Progenitor cell of endocrine pancreas (in vitro differentiated cells): ENCODE results near the gene CORO6. TPM values are rescaled to one million over a fixed set of nuclear protein-coding genes. Genes with fewer than 3 reads are reported as not detected.
A peak's percentile ranks its signal among the peaks of the same experiment; 100 is the strongest.

Source experiments
- DNase-seq: peaks from one replicate; pipeline ENCODE4 v3.0.0; 2021; ENCODE audit warnings: low spot score; ENCODE audit not compliant: unreplicated experiment
- H3K27ac Mint-ChIP-seq: 2 replicates; pipeline ENCODE4 v1.8.0; 2021; ENCODE audit warnings: mild to moderate bottlenecking, moderate library complexity, mixed read lengths
- H3K27me3 Mint-ChIP-seq: 2 replicates; pipeline ENCODE4 v1.8.0; 2021; ENCODE audit warnings: mixed read lengths
- H3K36me3 Mint-ChIP-seq: 2 replicates; pipeline ENCODE4 v1.8.0; 2022; ENCODE audit warnings: mixed read lengths; ENCODE audit not compliant: insufficient read depth
- H3K4me1 Mint-ChIP-seq: 2 replicates; pipeline ENCODE4 v1.8.0; 2021; ENCODE audit warnings: low read depth, mixed read lengths
- H3K4me3 Mint-ChIP-seq: 2 replicates; pipeline ENCODE4 v1.8.0; 2021; ENCODE audit warnings: low read depth, mild to moderate bottlenecking, moderate library complexity, mixed read lengths
- H3K9me3 Mint-ChIP-seq: 2 replicates; pipeline ENCODE4 v1.8.0; 2021; ENCODE audit warnings: low read depth, mixed read lengths
- CTCF ChIP-seq: fragments of 200-600 bp; sonication (generic); IDR thresholded peaks from one replicate; pipeline ENCODE4 v1.5.0; 2021; ENCODE audit warnings: antibody characterized with exemption, mild to moderate bottlenecking; ENCODE audit not compliant: unreplicated experiment
- total RNA-seq: library from RNA; stranded (reverse); gene quantifications from 2 replicates; pipeline ENCODE4 v1.2.1, GENCODE V29; 2021

CORO6 gene
- total RNA-seq, 1 donor from 2014 or later = not detected

GRCh38 chr17:29625037-29625750, 2.5 kb upstream of the CORO6 start:
- peaks cover 2% of the 10 kb centered on the region for H3K36me3 Mint-ChIP-seq
- H3K27ac Mint-ChIP-seq = no peak overlapping the region
- no peak for TF ChIP-seq CTCF
- H3K27me3 Mint-ChIP-seq = peaks cover 50% of the 10 kb centered on the region
- no peak for DNase-seq
- no peak overlapping the region for H3K4me3 Mint-ChIP-seq
- no peaks in the 10 kb centered on the region for H3K4me1 Mint-ChIP-seq
- H3K9me3 Mint-ChIP-seq = no peaks in the 10 kb centered on the region

DNA sequence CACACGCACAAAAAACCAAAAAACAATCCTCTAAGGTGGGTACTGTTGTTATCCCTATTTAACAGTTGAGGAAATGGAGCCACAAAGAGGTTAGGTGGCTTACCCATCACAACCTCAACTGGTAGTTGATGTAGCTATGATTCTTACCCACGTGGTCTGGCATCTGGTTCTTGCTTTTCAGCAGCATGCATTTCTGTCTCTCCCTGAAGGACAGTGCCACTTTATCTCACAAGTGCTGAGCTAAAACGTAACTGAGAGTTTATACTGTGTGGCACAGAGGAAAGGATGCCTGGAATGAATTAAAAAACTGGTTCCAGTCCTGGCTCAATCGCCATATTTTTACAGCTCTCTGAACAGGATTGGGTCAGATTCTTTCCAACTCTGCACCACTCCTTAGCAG, 1.9 kb upstream of the CORO6 start:
- H3K4me1 Mint-ChIP-seq = no peaks in the 10 kb centered on the region
- H3K4me3 Mint-ChIP-seq = no peak overlapping the region
- no peak for TF ChIP-seq CTCF
- no peak overlapping the region for H3K27ac Mint-ChIP-seq
- no peaks in the 10 kb centered on the region for H3K9me3 Mint-ChIP-seq
- H3K27me3 Mint-ChIP-seq = peaks cover 56% of the 10 kb centered on the region
- DNase-seq = no peak
- H3K36me3 Mint-ChIP-seq = peaks cover 2% of the 10 kb centered on the region

DNA sequence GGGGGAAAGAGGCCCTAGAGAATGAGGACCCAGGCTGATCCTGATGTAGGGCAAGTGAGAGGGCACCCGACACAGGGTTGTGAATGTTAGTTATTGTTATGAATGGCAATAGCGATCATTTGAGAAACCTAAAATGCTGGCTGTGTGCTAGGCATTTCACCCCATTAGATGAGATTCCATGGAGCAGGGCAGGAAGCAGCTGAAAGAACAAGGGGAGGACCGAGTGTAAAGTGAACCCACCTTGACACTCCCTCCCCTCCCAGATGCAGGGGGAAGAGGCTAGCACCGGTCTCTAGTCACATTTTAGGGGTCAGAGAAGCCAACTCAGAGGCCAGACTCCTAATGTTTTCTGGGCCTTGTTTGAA, 553 bp upstream of the CORO6 start:
- DNase-seq = no peak
- peaks cover 69% of the 10 kb centered on the region for H3K27me3 Mint-ChIP-seq
- peaks cover 2% of the 10 kb centered on the region for H3K36me3 Mint-ChIP-seq
- peak overlapping the region; percentile 68 for H3K4me3 Mint-ChIP-seq
- no peaks in the 10 kb centered on the region for H3K4me1 Mint-ChIP-seq
- H3K27ac Mint-ChIP-seq = no peak overlapping the region
- TF ChIP-seq CTCF = no peak
- no peaks in the 10 kb centered on the region for H3K9me3 Mint-ChIP-seq

DNA sequence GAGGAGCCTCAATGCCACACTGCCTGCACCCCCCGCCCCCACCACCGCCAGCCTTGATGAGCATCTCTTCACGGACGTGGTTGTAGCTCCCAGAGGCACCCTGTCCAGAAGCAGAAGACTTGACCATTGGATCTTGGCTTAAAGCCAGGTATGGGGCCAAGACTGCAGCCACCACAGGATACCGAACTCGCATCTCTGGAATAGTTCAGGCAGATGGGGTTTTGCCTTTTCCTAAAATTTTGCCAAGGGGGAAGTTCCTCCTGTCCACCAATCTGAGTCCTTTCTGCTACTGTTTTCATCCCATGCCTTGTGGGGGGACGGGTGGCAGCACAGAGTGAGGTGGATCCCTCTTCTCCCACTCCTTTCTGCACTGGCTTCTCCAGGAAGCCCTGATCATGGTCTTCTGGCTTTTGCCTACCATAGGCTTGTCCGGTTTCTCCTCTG, 939 bp downstream of the CORO6 start:
- Mint-ChIP-seq H3K27me3 (peaks cover 80% of the 10 kb centered on the region), H3K4me1 (peaks cover 3% of the 10 kb centered on the region), H3K9me3 (no peaks in the 10 kb centered on the region), H3K36me3 (peaks cover 2% of the 10 kb centered on the region), H3K27ac (peak overlapping the region; percentile 62), H3K4me3 (no peak overlapping the region)
- no peak for DNase-seq
- TF ChIP-seq CTCF = no peak

- Mint-ChIP-seq H3K9me3 (no peaks in the 10 kb centered on the region), H3K4me3 (no peak overlapping the region), H3K36me3 (peaks cover 2% of the 10 kb centered on the region), H3K4me1 (peaks cover 3% of the 10 kb centered on the region), H3K27ac (no peak overlapping the region), H3K27me3 (peaks cover 88% of the 10 kb centered on the region)
- no peak for TF ChIP-seq CTCF
- no peak for DNase-seq
These were observed 1.8 kb downstream of the CORO6 start for GRCh38 chr17:29620779-29621500.
